SK-N-SH (cell line): ENCODE data around the gene RPS6KA2. TPM values are rescaled to one million over a fixed set of nuclear protein-coding genes. Genes with fewer than 3 reads are reported as not detected.

Source experiments
- CTCF ChIA-PET: fragments of 300-600, 350-600 bp; formaldehyde crosslinking; extraction: SDS; loops from one replicate; lab custom pipeline; 2021; lab: Yijun Ruan, JAX
- POLR2A ChIA-PET: fragments of 350-600 bp; sonication (Branson Sonifier 250); formaldehyde crosslinking; extraction: SDS; loops from one replicate; lab custom pipeline; 2020; ENCODE audit warnings: antibody characterized with exemption, inconsistent platforms; lab: Yijun Ruan, JAX
- DNase-seq: peaks from one replicate; pipeline ENCODE4 v3.0.0; 2012
- H2AFZ ChIP-seq: fragments of 200-600 bp; sonication (generic); 2 replicates; pipeline ENCODE4 v1.8.1; 2016; ENCODE audit warnings: antibody characterized with exemption, mild to moderate bottlenecking, low read depth
- H3F3A ChIP-seq: fragments of 200-600 bp; sonication (generic); replicated peaks from 2 replicates; pipeline ENCODE3; 2016; ENCODE audit warnings: antibody characterized with exemption, mild to moderate bottlenecking; ENCODE audit not compliant: insufficient read depth
- H3K27ac ChIP-seq, 2 experiments: fragments of 200-500 bp in 1 of 2; fragments of 200-600 bp in 1 of 2; sonication (Bioruptor generic) in 1 of 2; sonication (generic), shearing (Covaris generic) in 1 of 2; 2 replicates each; pipeline versions ENCODE4 v1.5.1 to v1.6.1; 2014 to 2016; ENCODE audit warnings: low read depth in 2 of 2, inconsistent platforms in 1 of 2, low read length in 1 of 2, mild to moderate bottlenecking in 1 of 2, mixed read lengths in 1 of 2
- H3K27me3 ChIP-seq: fragments of 200-600 bp; sonication (generic), shearing (Covaris generic); 2 replicates; pipeline ENCODE4 v1.6.1; 2016; ENCODE audit warnings: mixed run types; ENCODE audit not compliant: insufficient read depth
- H3K36me3 ChIP-seq, 2 experiments: fragments of 200-500 bp in 1 of 2; fragments of 200-600 bp in 1 of 2; sonication (Bioruptor generic) in 1 of 2; sonication (generic) in 1 of 2; replicated peaks in 1 of 2; 2 replicates each; pipeline versions ENCODE3 to v1.5.1; 2014 to 2016; ENCODE audit warnings: low read length in 1 of 2, mild to moderate bottlenecking in 1 of 2; ENCODE audit not compliant: insufficient read depth in 2 of 2, control insufficient read depth in 1 of 2
- H3K4me1 ChIP-seq, 2 experiments: fragments of 200-500 bp in 1 of 2; fragments of 200-600 bp in 1 of 2; sonication (Bioruptor generic) in 1 of 2; sonication (generic), shearing (Covaris generic) in 1 of 2; 2 replicates each; pipeline versions ENCODE4 v1.5.1 to v1.6.1; 2014 to 2016; ENCODE audit warnings: low read depth in 1 of 2, low read length in 1 of 2, mixed run types in 1 of 2; ENCODE audit not compliant: insufficient read depth in 2 of 2, control insufficient read depth in 1 of 2
- H3K4me2 ChIP-seq: fragments of 200-600 bp; sonication (generic), shearing (Covaris generic); 2 replicates; pipeline ENCODE4 v1.6.1; 2017; ENCODE audit warnings: mixed run types
- H3K4me3 ChIP-seq, 2 experiments: fragments of 200-500 bp in 1 of 2; fragments of 200-600 bp in 1 of 2; sonication (Bioruptor generic) in 1 of 2; sonication (generic), shearing (Covaris generic) in 1 of 2; 2 replicates each; pipeline versions ENCODE4 v1.5.1 to v1.8.1; 2014 to 2016; ENCODE audit warnings: low read depth in 2 of 2, inconsistent platforms in 1 of 2, low read length in 1 of 2, mild to moderate bottlenecking in 1 of 2, mixed read lengths in 1 of 2, moderate library complexity in 1 of 2
- H3K79me2 ChIP-seq: fragments of 200-600 bp; sonication (generic); 2 replicates; pipeline ENCODE4 v1.8.1; 2017; ENCODE audit warnings: mild to moderate bottlenecking; ENCODE audit not compliant: insufficient read depth
- H3K9ac ChIP-seq: fragments of 200-600 bp; sonication (generic); 2 replicates; pipeline ENCODE4 v1.6.1; 2017; ENCODE audit warnings: mixed run types
- H3K9me2 ChIP-seq: fragments of 200-600 bp; sonication (generic); 2 replicates; pipeline ENCODE4 v1.6.1; 2017; ENCODE audit warnings: mixed run types
- H3K9me3 ChIP-seq: fragments of 200-600 bp; sonication (generic); 2 replicates; pipeline ENCODE4 v1.6.1; 2017; ENCODE audit warnings: mixed run types, mild to moderate bottlenecking, moderate library complexity
- H4K20me1 ChIP-seq: fragments of 200-600 bp; sonication (generic); 2 replicates; pipeline ENCODE4 v1.6.1; 2017; ENCODE audit warnings: mild to moderate bottlenecking, mixed run types; ENCODE audit not compliant: insufficient read depth
- CTCF ChIP-seq: fragments of 200-600 bp; sonication (generic); IDR thresholded peaks from 2 replicates; pipeline ENCODE4 v1.6.1; 2017; ENCODE audit warnings: antibody characterized with exemption, mild to moderate bottlenecking, moderate library complexity
- EP300 ChIP-seq, 2 experiments: IDR thresholded peaks; 2 replicates each; pipeline versions ENCODE4 v1.4.0 to v1.6.1; 2012; ENCODE audit warnings: borderline replicate concordance in 1 of 2, low read depth in 1 of 2, low read length in 1 of 2
- EZH2phosphoT487 ChIP-seq: fragments of 200-600 bp; sonication (generic); IDR thresholded peaks from 2 replicates; pipeline ENCODE4 v1.6.1; 2017; ENCODE audit warnings: low read depth, mixed run types, mild to moderate bottlenecking, antibody characterized with exemption, moderate library complexity, borderline replicate concordance
- FOXJ3 ChIP-seq: sonication (generic); formaldehyde crosslinking; IDR thresholded peaks from 2 replicates; pipeline ENCODE4 v1.5.1; 2020; ENCODE audit warnings: mild to moderate bottlenecking, missing genetic modification reagents
- GATA2 ChIP-seq: sonication (generic); formaldehyde crosslinking; IDR thresholded peaks from 2 replicates; pipeline ENCODE4 v1.5.0; 2020; ENCODE audit warnings: mild to moderate bottlenecking, missing genetic modification reagents
- JUND ChIP-seq: IDR thresholded peaks from 2 replicates; pipeline ENCODE4 v1.4.0; 2012
- MAX ChIP-seq: IDR thresholded peaks from 2 replicates; pipeline ENCODE4 v1.4.0; 2012; ENCODE audit warnings: low read depth
- MEF2A ChIP-seq: IDR thresholded peaks from 2 replicates; pipeline ENCODE4 v1.4.0; 2012; ENCODE audit warnings: low read depth, borderline replicate concordance
- NFIC ChIP-seq: IDR thresholded peaks from 2 replicates; pipeline ENCODE4 v1.4.0; 2012; ENCODE audit warnings: borderline replicate concordance
- POLR2AphosphoS5 ChIP-seq: IDR thresholded peaks from 2 replicates; pipeline ENCODE4 v1.6.1; 2012; ENCODE audit warnings: low read depth, low read length
- RAD21 ChIP-seq: IDR thresholded peaks from 2 replicates; pipeline ENCODE4 v1.6.1; 2012; ENCODE audit warnings: mild to moderate bottlenecking, low read length
- RCOR1 ChIP-seq: fragments of 150-350 bp; IDR thresholded peaks from 2 replicates; pipeline ENCODE4 v1.6.1; 2017; ENCODE audit warnings: antibody characterized with exemption, low read length
- REST ChIP-seq: IDR thresholded peaks from 2 replicates; pipeline ENCODE4 v1.6.1; 2012; ENCODE audit warnings: mild to moderate bottlenecking, low read depth, low read length, moderate library complexity
- RFX5 ChIP-seq: IDR thresholded peaks from 2 replicates; pipeline ENCODE4 v1.6.1; 2012; ENCODE audit warnings: mild to moderate bottlenecking, improper control_type of control experiment, low read length
- SMC3 ChIP-seq: IDR thresholded peaks from 2 replicates; pipeline ENCODE4 v1.6.1; 2012; ENCODE audit warnings: low read depth, low read length, improper control_type of control experiment
- TCF12 ChIP-seq: IDR thresholded peaks from 2 replicates; pipeline ENCODE4 v1.4.0; 2012
- TEAD4 ChIP-seq: IDR thresholded peaks from 2 replicates; pipeline ENCODE4 v1.4.0; 2012; ENCODE audit warnings: mild to moderate bottlenecking, borderline replicate concordance; ENCODE audit not compliant: insufficient read depth
- USF2 ChIP-seq: fragments of 150-350 bp; IDR thresholded peaks from 2 replicates; pipeline ENCODE4 v1.6.1; 2017; ENCODE audit warnings: antibody characterized with exemption, low read length, low read depth, borderline replicate concordance
- WGBS: methylation state at CpG from one replicate; pipeline ENCODE4 v1.1.6; 2017; ENCODE audit warnings: low lambda C conversion rate; 5-methylcytosine and 5-hydroxymethylcytosine counted together
- polyA plus RNA-seq, 3 experiments: library from polyadenylated mRNA; depleted of rRNA; stranded (reverse); fragments of >200 nt; gene quantifications; 2 replicates each; pipeline ENCODE4 v1.2.3, GENCODE V29; 2012

The RPS6KA2 gene
- polyA plus RNA-seq, 1 of the 3 experiments (the other 2 are of a cell fraction), result 59.5 TPM

- H3K4me1 ChIP-seq, result no peaks in the 10 kb centered on the region; a peak in 1 of 4 replicates
- H2AFZ ChIP-seq, result no peak overlapping the region
- H3K9me3 ChIP-seq, result no peaks in the 10 kb centered on the region
- H3K4me3 ChIP-seq, result no peak overlapping the region
- H3K27ac ChIP-seq, result no peak overlapping the region
- no peaks in the 10 kb centered on the region for H4K20me1 ChIP-seq
- H3K9ac ChIP-seq, result no peak overlapping the region
- peaks cover 13 to 71% of the 10 kb centered on the region in 2 experiments for H3K36me3 ChIP-seq
- ChIA-PET CTCF (interaction anchor here (1.2 to 1.5 kb wide), 3 partner anchors 14 to 354 kb away, joined by 3 read pairs; no protein-coding TSS in a partner anchor), POLR2A (no interaction called here)
- 80% methylated on average over 6 of the region's 6 CpGs for WGBS
- H3K27me3 ChIP-seq, result no peaks in the 10 kb centered on the region
- TF ChIP-seq POLR2AphosphoS5 (no peak), RAD21 (peak; percentile 35; the same call in 1 of the 2 replicates), CTCF (peak; percentile 14; the same call in 1 of the 2 replicates)
- H3K9me2 ChIP-seq, result no peaks in the 10 kb centered on the region
- no peak for DNase-seq
- no peaks in the 10 kb centered on the region for H3K79me2 ChIP-seq
- H3K4me2 ChIP-seq, result no peak overlapping the region
- H3F3A ChIP-seq, result no peaks in the 10 kb centered on the region
Measured at GRCh38 chr6:166420351-166420750, 206.7 kb downstream of the RPS6KA2 start.

GRCh38 chr6:166419717-166420116 is 207.3 kb downstream of the RPS6KA2 start:
- Histone ChIP-seq H3F3A (no peaks in the 10 kb centered on the region), H3K79me2 (no peaks in the 10 kb centered on the region), H3K9me2 (no peaks in the 10 kb centered on the region), H3K4me2 (no peak overlapping the region), H3K27ac (no peak overlapping the region), H3K9ac (no peak overlapping the region), H3K36me3 (peaks cover 13 to 70% of the 10 kb centered on the region in 2 experiments), H2AFZ (no peak overlapping the region), H3K4me1 (no peaks in the 10 kb centered on the region; a peak in 1 of 4 replicates), H4K20me1 (no peaks in the 10 kb centered on the region), H3K4me3 (no peak overlapping the region), H3K9me3 (no peaks in the 10 kb centered on the region), H3K27me3 (no peaks in the 10 kb centered on the region)
- WGBS, result 93% methylated on average over 8 of the region's 15 CpGs
- DNase-seq, result no peak
- ChIA-PET CTCF (interaction anchor here (1.2 kb wide), 1 partner anchor 38 kb away, joined by 3 read pairs; no protein-coding TSS in a partner anchor), POLR2A (no interaction called here)
- TF ChIP-seq SMC3 (no peak), FOXJ3 (CRISPR knock-in tag) (no peak), REST (no peak), RCOR1 (no peak), MEF2A (no peak), TCF12 (no peak), RFX5 (no peak), EP300 (IDR thresholded peaks at IDR 0.05; ENCODE audit: borderline replicate concordance in 1 of 2, low read depth in 1 of 2, low read length in 1 of 2) (no peak), NFIC (no peak), USF2 (no peak), EZH2phosphoT487 (no peak), GATA2 (CRISPR knock-in tag) (no peak), MAX (no peak), JUND (no peak), TEAD4 (no peak)
